ENCODE measurements around the gene OR2T12.
"Not testable (repeated sequence)": the region's sequence is repeated elsewhere in the genome, so short reads cannot be mapped to it uniquely, and the experiment has no call there.

The OR2T12 gene

GRCh38 chr1:248288391-248288790 is 14.8 kb downstream of the OR2T12 start:
- DNase-seq (ENCODE audit: low read depth) = no peak
- H3K4me3 ChIP-seq (ENCODE audit: low read depth, low read length) = no peak overlapping the region
- no peak for TF ChIP-seq CTCF (IDR thresholded peaks at IDR 0.05; ENCODE audit: insufficient read depth, low read depth, low read length, missing control alignments)

DNA sequence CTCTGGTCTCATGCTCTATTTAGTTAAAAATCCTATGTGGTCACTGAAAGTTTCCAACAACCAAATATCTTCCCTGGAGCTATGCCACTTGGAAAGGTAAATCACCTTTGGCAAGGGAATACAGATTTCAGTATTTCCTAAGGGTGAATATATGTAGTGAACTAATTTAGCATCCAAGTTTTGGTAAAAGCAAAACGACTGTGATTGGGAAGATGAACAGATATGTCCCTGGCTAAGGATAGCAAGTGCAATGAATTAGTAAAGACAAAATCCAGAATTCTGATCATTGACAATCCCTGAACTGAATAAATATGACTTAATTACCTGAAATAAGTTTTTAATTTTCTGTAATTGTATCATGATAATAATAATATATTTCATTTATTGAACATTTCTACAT is 25.3 kb downstream of the OR2T12 start, which contains the start of gene OR2T33:
Gene OR2T33 (minus strand): TSS at position 101 of the 400 bp plus-strand sequence. CDS start 4,162 bp downstream, outside the sequence.
- TF ChIP-seq CTCF (IDR thresholded peaks at IDR 0.05; ENCODE audit: insufficient read depth, low read depth, low read length, missing control alignments) = no peak
- no peak within 1 kb of the TSS for H3K4me3 ChIP-seq (ENCODE audit: low read depth, low read length)
- DNase-seq (ENCODE audit: low read depth) = no peak

DNA sequence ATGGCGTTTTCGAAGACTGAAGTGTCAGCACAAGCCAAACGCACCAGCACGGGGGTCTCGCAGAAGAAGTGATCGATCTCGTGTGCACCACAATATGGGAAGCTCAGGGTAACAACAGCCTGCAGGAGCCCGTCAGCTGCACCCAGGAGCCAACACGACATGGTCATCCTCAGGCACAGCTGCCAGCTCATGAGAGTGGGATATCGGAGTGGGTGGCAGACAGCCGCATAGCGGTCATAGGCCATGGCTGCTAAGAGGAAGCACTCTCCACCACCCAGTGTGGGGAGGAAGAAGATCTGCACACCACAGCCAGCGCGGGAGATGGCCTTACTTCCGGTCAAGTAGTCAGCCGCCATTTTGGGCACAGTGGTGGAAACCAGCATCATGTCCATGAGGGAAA is 30.0 kb downstream of the OR2T12 start:
- DNase-seq (ENCODE audit: low read depth); H3K4me3 ChIP-seq (ENCODE audit: low read depth, low read length): not testable (repeated sequence)

DNA sequence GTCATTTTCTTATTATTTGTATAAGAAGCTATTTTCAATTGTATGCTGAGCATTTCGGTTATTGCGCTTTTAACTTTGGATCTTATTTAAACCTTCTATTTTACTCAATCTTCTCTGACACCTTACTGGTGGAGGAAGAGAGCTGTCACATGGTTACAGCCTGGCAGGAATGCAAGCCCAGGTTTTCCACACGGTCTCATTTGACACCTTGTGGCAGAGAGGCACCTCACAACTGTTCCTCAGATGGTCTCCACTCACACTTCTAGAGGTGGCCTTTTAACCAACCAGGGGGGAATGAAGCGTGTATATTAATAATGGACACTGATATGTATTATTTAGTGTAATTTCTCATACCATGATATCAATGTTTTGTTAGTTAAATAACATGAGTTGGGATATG is 35.0 kb downstream of the OR2T12 start:
- no peak for TF ChIP-seq CTCF (IDR thresholded peaks at IDR 0.05; ENCODE audit: insufficient read depth, low read depth, low read length, missing control alignments)
- H3K4me3 ChIP-seq (ENCODE audit: low read depth, low read length) = no peak overlapping the region
- DNase-seq (ENCODE audit: low read depth) = no peak

- not testable (repeated sequence) for DNase-seq (ENCODE audit: low read depth); H3K4me3 ChIP-seq (ENCODE audit: low read depth, low read length)
Observed at GRCh38 chr1:248259309-248259708, 43.9 kb downstream of the OR2T12 start.

GRCh38 chr1:248243204-248243603 is 60.0 kb downstream of the OR2T12 start:
- no peak overlapping the region for H3K4me3 ChIP-seq (ENCODE audit: low read depth, low read length)
- DNase-seq (ENCODE audit: low read depth) = peak; percentile 66
- peak; percentile 77 for TF ChIP-seq CTCF (IDR thresholded peaks at IDR 0.05; ENCODE audit: insufficient read depth, low read depth, low read length, missing control alignments)
